ENCODE data around the gene UBE3C.
"Not testable (repeated sequence)": the region's sequence is repeated elsewhere in the genome, so short reads cannot be mapped to it uniquely, and the experiment has no call there.

Gene UBE3C

GRCh38 chr7:157244516-157245294, 106.0 kb downstream of the UBE3C start:
- no peak for DNase-seq

- no peak for DNase-seq
Observed at GRCh38 chr7:157246052-157246451, 107.3 kb downstream of the UBE3C start.

- no peak for DNase-seq
Observed at GRCh38 chr7:157248659-157249058, 109.9 kb downstream of the UBE3C start.

- DNase-seq: peak; percentile 58
Observed at GRCh38 chr7:157250605-157251228, 112.0 kb downstream of the UBE3C start.

- DNase-seq: not testable (repeated sequence)
Observed at GRCh38 chr7:157251817-157252216, 113.1 kb downstream of the UBE3C start.

- DNase-seq: peak; percentile 91
Observed at GRCh38 chr7:157253850-157254249, 115.1 kb downstream of the UBE3C start.

- not testable (repeated sequence) for DNase-seq
Observed at GRCh38 chr7:157254781-157255180, 116.1 kb downstream of the UBE3C start.

GRCh38 chr7:157255201-157255606, 116.5 kb downstream of the UBE3C start:
- no peak for DNase-seq

GRCh38 chr7:157263156-157263555, 124.4 kb downstream of the UBE3C start:
- no peak for DNase-seq

- DNase-seq: no peak
Observed at GRCh38 chr7:157265051-157265450, 126.3 kb downstream of the UBE3C start.

- no peak for DNase-seq
Observed at GRCh38 chr7:157266272-157266671, 127.5 kb downstream of the UBE3C start.

- DNase-seq: no peak
Observed at GRCh38 chr7:157267516-157267915, 128.8 kb downstream of the UBE3C start.

GRCh38 chr7:157267956-157268355, 129.2 kb downstream of the UBE3C start:
- no peak for DNase-seq

GRCh38 chr7:157268540-157268939, 129.8 kb downstream of the UBE3C start:
- no peak for DNase-seq

- DNase-seq: no peak
Observed at GRCh38 chr7:157269341-157270059, 130.8 kb downstream of the UBE3C start.

- no peak for DNase-seq
Observed at GRCh38 chr7:157270060-157270444, 131.3 kb downstream of the UBE3C start.

GRCh38 chr7:157271315-157271990, 132.7 kb downstream of the UBE3C start:
- DNase-seq: no peak

- no peak for DNase-seq
Observed at GRCh38 chr7:157271991-157272324, 133.2 kb downstream of the UBE3C start.

- no peak for DNase-seq
Observed at GRCh38 chr7:157272351-157273207, 133.9 kb downstream of the UBE3C start.

GRCh38 chr7:157273208-157274093, 134.7 kb downstream of the UBE3C start:
- peak; percentile 27 for DNase-seq

- DNase-seq: not testable (repeated sequence)
Observed at GRCh38 chr7:157274094-157274634, 135.4 kb downstream of the UBE3C start.

Data from COR-L47 (cell line).